Endothelial cell of umbilical vein (primary cell): ENCODE data around the gene MAPK13. TPM values are rescaled to one million over a fixed set of nuclear protein-coding genes. Genes with fewer than 3 reads are reported as not detected.

Experiments
- BruUV-seq: library from RNA; stranded (reverse); fragments of 400-500 nt; replicated peaks from 2 replicates; lab custom pipeline; 2021; lab: Mats Ljungman, UMichigan
- CTCF ChIA-PET: fragments of 300-600, 350-600 bp; sonication (Branson Sonifier 250); formaldehyde crosslinking; loops from one replicate; lab custom pipeline; 2021; ENCODE audit warnings: antibody characterized with exemption, inconsistent platforms; lab: Charles Lee
- POLR2A ChIA-PET: fragments of 300-600, 350-600 bp; sonication (Branson Sonifier 250); formaldehyde crosslinking; loops from one replicate; lab custom pipeline; 2021; ENCODE audit warnings: antibody characterized with exemption, inconsistent platforms; lab: Charles Lee
- DNase-seq: peaks from one replicate; pipeline ENCODE4 v3.0.0-alpha.2; 2011; ENCODE audit warnings: low read depth, low spot score
- FAIRE-seq: peaks from 2 replicates; lab custom pipeline; 2011; peaks lifted over from hg19 to GRCh38; lab: Jason Lieb, UNC
- H2AFZ ChIP-seq: 2 replicates; pipeline ENCODE4 v1.6.0; 2012; ENCODE audit warnings: low read depth, low read length, control low read depth, inconsistent platforms
- H3K27ac ChIP-seq: 2 replicates; pipeline ENCODE4 v1.5.1; 2011; ENCODE audit warnings: low read depth, mild to moderate bottlenecking, control low read depth, low read length, moderate library complexity; ENCODE audit not compliant: insufficient read depth
- H3K27me3 ChIP-seq, 2 experiments: 2 replicates each; pipeline versions ENCODE4 v1.6.0 to v1.6.1; 2011; ENCODE audit warnings: low read length in 2 of 2, mixed read lengths in 1 of 2; ENCODE audit not compliant: control insufficient read depth in 2 of 2, insufficient read depth in 2 of 2
- H3K36me3 ChIP-seq, 2 experiments: 2 replicates in 1 of 2; 3 replicates in 1 of 2; pipeline ENCODE4 v1.5.1; 2011; ENCODE audit warnings: low read length in 2 of 2, mild to moderate bottlenecking in 1 of 2, moderate library complexity in 1 of 2; ENCODE audit not compliant: control insufficient read depth in 2 of 2, insufficient read depth in 2 of 2; ENCODE audit errors: extremely low read depth in 1 of 2
- H3K4me1 ChIP-seq: 3 replicates; pipeline ENCODE4 v1.5.1; 2011; ENCODE audit warnings: mild to moderate bottlenecking, low read length; ENCODE audit not compliant: control insufficient read depth, insufficient read depth; ENCODE audit errors: extremely low read depth
- H3K4me2 ChIP-seq: 2 replicates; pipeline ENCODE4 v1.6.1; 2011; ENCODE audit warnings: low read length, control low read depth, mixed read lengths; ENCODE audit not compliant: insufficient read depth
- H3K4me3 ChIP-seq, 3 experiments: fragments of 200-600 bp in 1 of 3; sonication (generic), shearing (Covaris generic) in 1 of 3; replicated peaks in 1 of 3; 2 replicates each; pipeline ENCODE4 v1.5.1; 2011 to 2016; ENCODE audit warnings: control low read depth in 3 of 3, low read length in 3 of 3, mild to moderate bottlenecking in 2 of 3, inconsistent platforms in 1 of 3, low read depth in 1 of 3, moderate library complexity in 1 of 3; ENCODE audit not compliant: insufficient read depth in 1 of 3
- H3K79me2 ChIP-seq: 2 replicates; pipeline ENCODE4 v1.6.0; 2012; ENCODE audit warnings: low read length, inconsistent platforms; ENCODE audit not compliant: control insufficient read depth, insufficient read depth
- H3K9ac ChIP-seq: replicated peaks from 2 replicates; pipeline ENCODE3; 2011; ENCODE audit warnings: low read length, control low read depth; ENCODE audit not compliant: insufficient read depth; ENCODE audit errors: extremely low read depth
- H3K9me1 ChIP-seq: replicated peaks from 3 replicates; pipeline ENCODE4 v1.6.0; 2011; ENCODE audit warnings: mild to moderate bottlenecking, low read length; ENCODE audit not compliant: control insufficient read depth, insufficient read depth; ENCODE audit errors: extremely low read depth
- H3K9me3 ChIP-seq: replicated peaks from 2 replicates; pipeline ENCODE4 v1.5.1; 2012; ENCODE audit warnings: low read length, inconsistent platforms; ENCODE audit not compliant: control insufficient read depth, insufficient read depth
- H4K20me1 ChIP-seq: replicated peaks from 2 replicates; pipeline ENCODE3; 2011; ENCODE audit warnings: mild to moderate bottlenecking, low read length; ENCODE audit not compliant: control insufficient read depth, insufficient read depth; ENCODE audit errors: extremely low read depth
- CTCF ChIP-seq, 2 donors: IDR thresholded peaks; 1 replicate in 1 of 2; 2 replicates in 1 of 2; pipeline ENCODE4 v1.5.1; 2011; ENCODE audit warnings: low read length in 2 of 2, mild to moderate bottlenecking in 2 of 2, moderate library complexity in 2 of 2, control low read depth in 1 of 2, inconsistent platforms in 1 of 2, low read depth in 1 of 2; ENCODE audit not compliant: insufficient read depth in 1 of 2; ENCODE audit errors: extremely low read depth in 1 of 2
- EZH2 ChIP-seq: IDR thresholded peaks from 2 replicates; pipeline ENCODE4 v1.6.1; 2012; ENCODE audit warnings: borderline replicate concordance, low read depth, mild to moderate bottlenecking, moderate library complexity, low read length, inconsistent platforms; ENCODE audit not compliant: severe bottlenecking
- FOS ChIP-seq: IDR thresholded peaks from 2 replicates; pipeline ENCODE4 v1.6.1; 2011; ENCODE audit warnings: mild to moderate bottlenecking, low read length, moderate library complexity, borderline replicate concordance; ENCODE audit not compliant: insufficient read depth
- GATA2 ChIP-seq: IDR thresholded peaks from 2 replicates; pipeline ENCODE4 v1.7.0; 2011; ENCODE audit warnings: low read depth, mild to moderate bottlenecking, moderate library complexity, mixed read lengths, low read length; ENCODE audit not compliant: insufficient read length, insufficient read depth
- JUN ChIP-seq: IDR thresholded peaks from 2 replicates; pipeline ENCODE4 v1.6.1; 2011; ENCODE audit warnings: borderline replicate concordance, low read depth; ENCODE audit not compliant: insufficient read length, insufficient read depth
- MAX ChIP-seq: IDR thresholded peaks from 2 replicates; pipeline ENCODE4 v1.6.1; 2011; ENCODE audit not compliant: insufficient read depth, insufficient read length
- MYC ChIP-seq: IDR thresholded peaks from one replicate; pipeline ENCODE4 v1.6.1; 2011; ENCODE audit warnings: mild to moderate bottlenecking, low read depth, low read length
- POLR2A ChIP-seq: IDR thresholded peaks from 2 replicates; pipeline ENCODE4 v1.6.1; 2012; ENCODE audit warnings: low read depth, mild to moderate bottlenecking, control low read depth, low read length
- POLR2AphosphoS5 ChIP-seq: IDR thresholded peaks from 2 replicates; pipeline ENCODE4 v1.6.1; 2012; ENCODE audit warnings: low read depth, mild to moderate bottlenecking, control low read depth, low read length, moderate library complexity; ENCODE audit not compliant: insufficient read depth
- dilution Hi-C: fragments of 300-500 bp; cut with MboI; formaldehyde crosslinking; loops from one replicate; pipeline ENCODE4 v1.15.0; 2019; ENCODE audit warnings: low sequenced_read_pairs; ENCODE audit not compliant: extremely low pct_ligation_motif_present
- intact Hi-C: fragments of 100-400 bp; cut with micrococcal nuclease; formaldehyde crosslinking; loops from one replicate; pipeline ENCODE4 v1.10.0; 2022
- polyA plus RNA-seq, 4 experiments: library from polyadenylated mRNA; depleted of rRNA in 3 of 4; stranded (reverse) in 3 of 4; unstranded in 1 of 4; fragments of >200 nt; gene quantifications; 2 replicates each; pipeline versions ENCODE4 v1.2.1 to v1.2.3, GENCODE V29; 2011 to 2012; ENCODE audit warnings: missing spikeins in 1 of 4
- total RNA-seq: library from RNA; stranded (reverse); gene quantifications from 2 replicates; pipeline ENCODE4 v1.2.3, GENCODE V29; 2021

Gene MAPK13
- total and polyA plus RNA-seq, 2 donors (not counting 3 experiments of a cell fraction or from before 2014, with no cell fraction given), result 9.0 to 11.6 TPM

GRCh38 chr6:36114798-36115408 lies 15.4 kb upstream of the MAPK13 start:
- Histone ChIP-seq H4K20me1 (no peaks in the 10 kb centered on the region), H3K79me2 (no peaks in the 10 kb centered on the region), H3K4me1 (no peaks in the 10 kb centered on the region), H3K9me1 (no peaks in the 10 kb centered on the region), H3K27me3 (no peaks in the 10 kb centered on the region), H3K9ac (no peak overlapping the region), H3K9me3 (no peaks in the 10 kb centered on the region), H3K4me2 (no peak overlapping the region), H3K27ac (no peak overlapping the region), H3K4me3 (no peak overlapping the region), H3K36me3 (peaks cover 3 to 10% of the 10 kb centered on the region in 2 experiments), H2AFZ (no peak overlapping the region)
- dilution Hi-C loops, result no loop called here
- no peak for FAIRE-seq
- intact Hi-C loops, result no loop called here
- ChIA-PET CTCF (no interaction called here), POLR2A (no interaction called here)
- no peak for DNase-seq
- TF ChIP-seq JUN, result no peak
- no peak for TF ChIP-seq MYC
- TF ChIP-seq CTCF (IDR thresholded peaks at IDR 0.05; ENCODE audit: extremely low read depth in 1 of 2, insufficient read depth in 1 of 2, low read depth in 1 of 2, low read length in 2 of 2), result no peak
- TF ChIP-seq MAX, result no peak
- TF ChIP-seq FOS, result no peak
- TF ChIP-seq POLR2AphosphoS5, result no peak
- no peak for TF ChIP-seq EZH2
- no peak for TF ChIP-seq GATA2
- TF ChIP-seq POLR2A, result no peak
- BruUV-seq, result no TSS peak
